NT2/D1 (cell line): Measurements from ENCODE around the gene SYTL4.

Experiments used
- DNase-seq: peaks from one replicate; pipeline ENCODE4 v3.0.0-alpha.2; 2011; ENCODE audit warnings: low read depth, low spot score
- H3K27me3 ChIP-seq: 2 replicates; pipeline ENCODE4 v1.6.0; 2011; ENCODE audit warnings: mild to moderate bottlenecking; ENCODE audit not compliant: insufficient read length, insufficient read depth
- H3K36me3 ChIP-seq: 2 replicates; pipeline ENCODE4 v1.6.1; 2011; ENCODE audit warnings: mild to moderate bottlenecking, low read length, mixed read lengths; ENCODE audit not compliant: insufficient read depth, insufficient read length
- H3K4me1 ChIP-seq: 2 replicates; pipeline ENCODE4 v1.5.1; 2011; ENCODE audit not compliant: insufficient read depth, insufficient read length
- H3K4me3 ChIP-seq: 2 replicates; pipeline ENCODE4 v1.5.1; 2011; ENCODE audit warnings: low read depth; ENCODE audit not compliant: insufficient read length
- H3K9ac ChIP-seq: 2 replicates; pipeline ENCODE4 v1.6.0; 2011; ENCODE audit warnings: low read depth; ENCODE audit not compliant: insufficient read length
- H3K9me3 ChIP-seq: 2 replicates; pipeline ENCODE4 v1.5.1; 2011; ENCODE audit warnings: mild to moderate bottlenecking, low read length; ENCODE audit not compliant: insufficient read depth
- SUZ12 ChIP-seq: IDR thresholded peaks from 2 replicates; pipeline ENCODE4 v1.6.1; 2011; ENCODE audit not compliant: insufficient read length, insufficient read depth; ENCODE audit errors: extremely low read depth
- YY1 ChIP-seq: IDR thresholded peaks from 2 replicates; pipeline ENCODE4 v1.6.1; 2011; ENCODE audit not compliant: insufficient read length, insufficient read depth
- ZNF274 ChIP-seq: IDR thresholded peaks from 2 replicates; pipeline ENCODE4 v1.6.1; 2011; ENCODE audit warnings: mild to moderate bottlenecking, low read depth, low read length

The SYTL4 gene

GRCh38 chrX:100710816-100711215 lies 21.1 kb downstream of the SYTL4 start:
- no peak for DNase-seq
- Histone ChIP-seq H3K4me3 (no peak overlapping the region), H3K9me3 (no peaks in the 10 kb centered on the region), H3K4me1 (no peaks in the 10 kb centered on the region), H3K27me3 (no peaks in the 10 kb centered on the region), H3K36me3 (no peaks in the 10 kb centered on the region), H3K9ac (no peak overlapping the region)
- no peak for TF ChIP-seq YY1
- no peak for TF ChIP-seq ZNF274
- no peak for TF ChIP-seq SUZ12

GRCh38 chrX:100704581-100705203 lies 27.2 kb downstream of the SYTL4 start:
- Histone ChIP-seq H3K9ac (no peak overlapping the region), H3K4me1 (no peaks in the 10 kb centered on the region), H3K4me3 (no peak overlapping the region), H3K36me3 (peaks cover 3% of the 10 kb centered on the region), H3K9me3 (no peaks in the 10 kb centered on the region), H3K27me3 (no peaks in the 10 kb centered on the region)
- TF ChIP-seq YY1 (no peak), SUZ12 (no peak), ZNF274 (no peak)
- no peak for DNase-seq

GRCh38 chrX:100700809-100701208 lies 31.1 kb downstream of the SYTL4 start:
- H3K36me3 ChIP-seq, result peaks cover 3% of the 10 kb centered on the region
- DNase-seq, result no peak
- H3K4me1 ChIP-seq, result no peaks in the 10 kb centered on the region
- H3K9ac ChIP-seq, result no peak overlapping the region
- no peaks in the 10 kb centered on the region for H3K9me3 ChIP-seq
- H3K4me3 ChIP-seq, result no peak overlapping the region
- H3K27me3 ChIP-seq, result no peaks in the 10 kb centered on the region
- TF ChIP-seq YY1, result no peak
- TF ChIP-seq SUZ12, result no peak
- TF ChIP-seq ZNF274, result no peak

- no peak overlapping the region for H3K9ac ChIP-seq
- no peak for DNase-seq
- no peaks in the 10 kb centered on the region for H3K4me1 ChIP-seq
- peaks cover 3% of the 10 kb centered on the region for H3K36me3 ChIP-seq
- no peaks in the 10 kb centered on the region for H3K9me3 ChIP-seq
- no peaks in the 10 kb centered on the region for H3K27me3 ChIP-seq
- no peak for TF ChIP-seq ZNF274
- no peak for TF ChIP-seq YY1
- TF ChIP-seq SUZ12, result no peak
- no peak overlapping the region for H3K4me3 ChIP-seq
Measured at GRCh38 chrX:100698551-100698950, 33.4 kb downstream of the SYTL4 start.

GRCh38 chrX:100696699-100697351 lies 35.1 kb downstream of the SYTL4 start:
- Histone ChIP-seq H3K9ac (no peak overlapping the region), H3K4me1 (no peaks in the 10 kb centered on the region), H3K36me3 (peaks cover 3% of the 10 kb centered on the region), H3K27me3 (no peaks in the 10 kb centered on the region), H3K9me3 (no peaks in the 10 kb centered on the region), H3K4me3 (no peak overlapping the region)
- TF ChIP-seq YY1 (no peak), ZNF274 (no peak), SUZ12 (no peak)
- DNase-seq, result no peak

GRCh38 chrX:100695991-100696390 lies 35.9 kb downstream of the SYTL4 start:
- TF ChIP-seq YY1, result no peak
- TF ChIP-seq ZNF274, result no peak
- TF ChIP-seq SUZ12, result no peak
- no peaks in the 10 kb centered on the region for H3K4me1 ChIP-seq
- H3K9ac ChIP-seq, result no peak overlapping the region
- DNase-seq, result no peak
- H3K27me3 ChIP-seq, result no peaks in the 10 kb centered on the region
- no peak overlapping the region for H3K4me3 ChIP-seq
- peaks cover under 1% of the 10 kb centered on the region for H3K36me3 ChIP-seq
- H3K9me3 ChIP-seq, result no peaks in the 10 kb centered on the region

- Histone ChIP-seq H3K27me3 (no peaks in the 10 kb centered on the region), H3K9ac (no peak overlapping the region), H3K36me3 (no peaks in the 10 kb centered on the region), H3K4me3 (no peak overlapping the region), H3K4me1 (no peaks in the 10 kb centered on the region), H3K9me3 (no peaks in the 10 kb centered on the region)
- no peak for TF ChIP-seq YY1
- no peak for TF ChIP-seq SUZ12
- TF ChIP-seq ZNF274, result no peak
- no peak for DNase-seq
Measured at GRCh38 chrX:100695302-100695701, 36.6 kb downstream of the SYTL4 start.
